ENCODE results near the gene KLK12. TPM values are rescaled to one million over a fixed set of nuclear protein-coding genes. Genes with fewer than 3 reads are reported as not detected.

KLK12 gene
- total RNA-seq, 4 donors from 2014 or later, result not detected

- H3K27me3 ChIP-seq, result no peaks in the 10 kb centered on the region
- WGBS, 2 donors, result 70 to 85% methylated on average over 2 of the region's 2 CpGs
- H3K36me3 ChIP-seq, result no peaks in the 10 kb centered on the region
- no peak for DNase-seq
- no peaks in the 10 kb centered on the region for H3K9me3 ChIP-seq
- H3K4me1 ChIP-seq, result no peaks in the 10 kb centered on the region
- intact Hi-C loops (cut with DNase I), result no loop called here
- H3K27ac ChIP-seq, result no peak overlapping the region
- no peak overlapping the region for H3K4me3 ChIP-seq (replicated peaks in 1 of 3)
- TF ChIP-seq CTCF (IDR thresholded peaks at IDR 0.05) (no peak), POLR2A (IDR thresholded peaks at IDR 0.05) (no peak)
Observed at GRCh38 chr19:51029718-51030117, 5.1 kb downstream of the KLK12 start.

GRCh38 chr19:51027873-51028272, 6.9 kb downstream of the KLK12 start:
- intact Hi-C loops (cut with DNase I), result no loop called here
- DNase-seq, result no peak
- Histone ChIP-seq H3K27ac (no peak overlapping the region), H3K4me1 (no peaks in the 10 kb centered on the region), H3K27me3 (no peaks in the 10 kb centered on the region), H3K36me3 (no peaks in the 10 kb centered on the region), H3K9me3 (no peaks in the 10 kb centered on the region), H3K4me3 (replicated peaks in 1 of 3) (no peak overlapping the region)
- TF ChIP-seq POLR2A (IDR thresholded peaks at IDR 0.05) (no peak), CTCF (IDR thresholded peaks at IDR 0.05) (no peak)
- WGBS, 2 donors, result 68 to 70% methylated on average over 5 of the region's 5 CpGs

GRCh38 chr19:51027126-51027806, 7.5 kb downstream of the KLK12 start:
- Histone ChIP-seq H3K9me3 (no peaks in the 10 kb centered on the region), H3K27me3 (no peaks in the 10 kb centered on the region), H3K27ac (no peak overlapping the region), H3K4me1 (no peaks in the 10 kb centered on the region), H3K4me3 (replicated peaks in 1 of 3) (no peak overlapping the region), H3K36me3 (no peaks in the 10 kb centered on the region)
- TF ChIP-seq POLR2A (IDR thresholded peaks at IDR 0.05), result no peak
- no peak for TF ChIP-seq CTCF (IDR thresholded peaks at IDR 0.05)
- intact Hi-C loops (cut with DNase I), result no loop called here
- no peak for DNase-seq
- WGBS, 2 donors, result 59 to 67% methylated on average over 11 to 14 of the region's 14 CpGs

GRCh38 chr19:51026554-51026831, 8.3 kb downstream of the KLK12 start, which contains the start of gene KLK11:
Gene KLK11, minus strand, starts transcription at chr19:51026616. Its CDS starts 985 bp downstream, at chr19:51025631.
- no peak within 1 kb of the TSS for H3K4me3 ChIP-seq (replicated peaks in 1 of 3)
- intact Hi-C loops (cut with DNase I), result no loop called here
- H3K27me3 ChIP-seq, result no peaks in the 10 kb centered on the region
- DNase-seq, result no peak
- WGBS, 2 donors, result 84 to 88% methylated on average over 6 of the region's 11 CpGs
- no peaks in the 10 kb centered on the region for H3K36me3 ChIP-seq
- no peak within 1 kb of the TSS for H3K27ac ChIP-seq
- H3K4me1 ChIP-seq, result peaks cover 0 to under 1% of the 10 kb centered on the region in 2 donors
- no peak for TF ChIP-seq POLR2A (IDR thresholded peaks at IDR 0.05)
- TF ChIP-seq CTCF (IDR thresholded peaks at IDR 0.05), result no peak
- H3K9me3 ChIP-seq, result no peaks in the 10 kb centered on the region

GRCh38 chr19:51025809-51026553, 8.8 kb downstream of the KLK12 start:
- Histone ChIP-seq H3K4me3 (replicated peaks in 1 of 3) (no peak overlapping the region), H3K4me1 (peaks cover 0 to 3% of the 10 kb centered on the region in 2 donors), H3K27ac (no peak overlapping the region), H3K36me3 (no peaks in the 10 kb centered on the region), H3K9me3 (no peaks in the 10 kb centered on the region), H3K27me3 (no peaks in the 10 kb centered on the region)
- DNase-seq, result no peak
- WGBS, 2 donors, result 62 to 70% methylated on average over 16 to 18 of the region's 18 CpGs
- intact Hi-C loops (cut with DNase I), result no loop called here
- no peak for TF ChIP-seq POLR2A (IDR thresholded peaks at IDR 0.05)
- TF ChIP-seq CTCF (IDR thresholded peaks at IDR 0.05), result no peak
